ENCODE measurements around the gene TBC1D5.

TBC1D5 gene

DNA sequence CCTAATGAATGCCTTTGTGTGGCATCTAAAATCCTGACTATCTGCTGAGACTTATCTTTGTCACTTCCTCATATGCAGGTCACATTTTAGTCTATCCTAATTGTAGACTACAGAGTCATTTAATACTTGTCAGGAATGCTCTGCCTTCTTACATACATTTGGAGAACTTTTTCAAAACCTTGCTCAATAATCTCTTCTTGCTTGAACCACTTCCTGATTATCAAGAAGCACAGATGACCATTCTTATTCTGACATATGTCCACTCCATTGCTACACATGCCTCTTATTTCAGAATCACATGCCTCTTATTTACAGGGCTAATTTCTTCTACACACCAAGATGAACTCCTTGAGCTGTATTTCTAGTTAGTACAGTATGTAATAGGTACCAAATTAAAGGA, 400.3 kb downstream of the TBC1D5 start:
- no peak overlapping the region for H3K4me3 ChIP-seq (ENCODE audit: low read depth, low read length)
- TF ChIP-seq, protein P1, sequence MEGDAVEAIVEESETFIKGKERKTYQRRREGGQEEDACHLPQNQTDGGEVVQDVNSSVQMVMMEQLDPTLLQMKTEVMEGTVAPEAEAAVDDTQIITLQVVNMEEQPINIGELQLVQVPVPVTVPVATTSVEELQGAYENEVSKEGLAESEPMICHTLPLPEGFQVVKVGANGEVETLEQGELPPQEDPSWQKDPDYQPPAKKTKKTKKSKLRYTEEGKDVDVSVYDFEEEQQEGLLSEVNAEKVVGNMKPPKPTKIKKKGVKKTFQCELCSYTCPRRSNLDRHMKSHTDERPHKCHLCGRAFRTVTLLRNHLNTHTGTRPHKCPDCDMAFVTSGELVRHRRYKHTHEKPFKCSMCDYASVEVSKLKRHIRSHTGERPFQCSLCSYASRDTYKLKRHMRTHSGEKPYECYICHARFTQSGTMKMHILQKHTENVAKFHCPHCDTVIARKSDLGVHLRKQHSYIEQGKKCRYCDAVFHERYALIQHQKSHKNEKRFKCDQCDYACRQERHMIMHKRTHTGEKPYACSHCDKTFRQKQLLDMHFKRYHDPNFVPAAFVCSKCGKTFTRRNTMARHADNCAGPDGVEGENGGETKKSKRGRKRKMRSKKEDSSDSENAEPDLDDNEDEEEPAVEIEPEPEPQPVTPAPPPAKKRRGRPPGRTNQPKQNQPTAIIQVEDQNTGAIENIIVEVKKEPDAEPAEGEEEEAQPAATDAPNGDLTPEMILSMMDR (IDR thresholded peaks at IDR 0.05; ENCODE audit: borderline replicate concordance, insufficient read depth, low read depth, low read length), result no peak

DNA sequence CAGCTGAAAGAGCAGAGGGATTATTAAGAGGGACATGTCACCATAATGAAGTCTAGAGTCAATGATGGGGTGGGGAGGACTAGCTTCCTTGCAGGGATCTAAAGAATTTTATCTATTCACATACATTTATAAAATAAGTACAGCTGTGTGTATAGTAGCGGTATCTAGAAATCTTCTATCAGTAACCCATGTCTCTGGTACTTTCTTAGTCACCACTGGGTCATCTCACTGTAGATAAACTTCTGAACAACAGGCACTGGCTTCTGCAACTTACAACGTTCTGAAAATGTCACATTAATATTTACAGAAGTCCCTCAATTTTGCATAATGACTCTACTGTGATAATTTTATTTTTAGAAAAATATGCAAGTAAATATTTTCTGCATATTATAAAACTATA, 401.7 kb downstream of the TBC1D5 start:
- TF ChIP-seq, protein P1 (IDR thresholded peaks at IDR 0.05; ENCODE audit: borderline replicate concordance, insufficient read depth, low read depth, low read length), result no peak
- no peak overlapping the region for H3K4me3 ChIP-seq (ENCODE audit: low read depth, low read length)

DNA sequence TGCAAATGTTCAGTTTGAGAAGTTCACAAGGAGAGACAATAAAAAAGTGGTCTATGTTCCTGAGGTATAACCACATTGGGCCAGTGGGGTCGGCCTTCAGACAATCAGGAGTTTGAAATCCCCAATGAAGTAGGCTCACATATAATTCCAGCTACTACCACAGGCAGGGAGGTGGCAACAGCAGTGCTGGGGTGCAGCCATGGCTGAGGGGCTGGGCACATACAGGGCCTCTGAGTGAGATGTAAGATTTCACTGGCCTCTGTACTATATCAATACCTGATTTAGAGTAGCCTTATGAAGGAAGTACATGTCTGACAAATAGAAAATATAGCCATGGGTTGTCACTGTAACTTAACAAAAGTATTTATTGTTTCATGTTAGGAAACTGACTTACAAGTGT, 402.2 kb downstream of the TBC1D5 start:
- TF ChIP-seq, protein P1 (IDR thresholded peaks at IDR 0.05; ENCODE audit: borderline replicate concordance, insufficient read depth, low read depth, low read length), result no peak

DNA sequence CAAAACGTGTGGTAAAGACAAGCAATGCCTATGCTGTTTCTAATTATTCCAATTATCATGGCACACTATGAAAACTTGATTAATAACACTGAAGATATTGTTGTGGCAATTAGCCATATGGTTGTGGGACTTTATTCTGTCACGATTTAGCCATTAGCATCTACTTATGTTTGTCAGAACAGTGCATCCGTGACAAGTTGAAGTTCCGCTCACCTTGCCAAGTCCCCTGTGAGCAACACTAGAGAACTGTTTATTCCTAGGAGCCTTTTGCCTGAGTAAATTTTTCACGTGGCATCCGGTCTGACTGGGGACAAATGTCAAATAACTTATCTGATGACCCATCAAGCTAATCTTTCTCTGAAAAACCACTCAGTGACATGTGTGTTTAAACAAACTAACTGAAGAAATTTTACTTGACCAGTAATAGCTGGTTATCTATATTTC, 403.3 kb downstream of the TBC1D5 start:
- H3K4me3 ChIP-seq (ENCODE audit: low read depth, low read length), result no peak overlapping the region
- TF ChIP-seq, protein P1 (IDR thresholded peaks at IDR 0.05; ENCODE audit: borderline replicate concordance, insufficient read depth, low read depth, low read length), result no peak

More for the DNA sequence above, 402.2 kb downstream of the TBC1D5 start:
- H3K4me3 ChIP-seq (ENCODE audit: low read depth, low read length), result no peak overlapping the region

DNA sequence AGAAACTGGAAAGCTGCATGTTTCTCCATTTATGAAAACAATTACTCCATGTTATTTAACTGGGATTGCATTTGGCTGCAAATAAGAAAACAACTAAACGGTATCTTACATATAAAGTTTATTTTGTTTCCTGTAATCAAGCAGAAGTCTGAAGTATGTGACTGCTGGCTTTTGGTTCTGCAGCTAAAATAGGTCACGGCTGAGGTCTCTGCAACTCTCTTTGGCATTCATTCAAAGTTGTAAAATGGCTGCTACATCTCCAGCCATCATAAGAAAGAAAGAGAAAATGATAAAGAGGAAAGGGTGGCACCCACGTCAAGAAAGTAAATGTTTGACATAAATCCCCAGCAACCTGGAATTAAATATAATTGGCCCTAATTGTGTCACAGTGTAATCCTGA, 406.1 kb downstream of the TBC1D5 start:
- H3K4me3 ChIP-seq (ENCODE audit: low read depth, low read length), result no peak overlapping the region
- TF ChIP-seq, protein P1 (IDR thresholded peaks at IDR 0.05; ENCODE audit: borderline replicate concordance, insufficient read depth, low read depth, low read length), result no peak

DNA sequence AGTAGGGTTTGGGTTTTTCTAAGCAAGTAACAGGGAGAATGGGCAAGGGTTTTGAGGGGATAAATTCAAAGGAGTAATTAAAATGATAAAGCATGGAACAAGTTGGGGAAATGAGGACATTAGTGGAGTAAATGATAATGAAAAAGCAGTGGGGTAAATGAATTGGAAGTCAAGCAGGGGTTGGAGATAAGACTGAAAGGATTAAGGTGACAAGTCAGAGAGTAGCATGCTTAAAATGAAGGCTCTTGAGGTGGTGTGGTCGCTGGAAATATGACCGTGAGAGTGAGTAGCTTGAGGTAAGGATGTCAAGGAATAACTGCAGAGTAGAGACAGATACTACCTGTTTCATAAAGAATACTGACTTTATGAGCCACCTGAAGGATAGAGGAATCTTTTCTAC, 408.5 kb downstream of the TBC1D5 start:
- H3K4me3 ChIP-seq (ENCODE audit: low read depth, low read length), result no peak overlapping the region
- TF ChIP-seq, protein P1 (IDR thresholded peaks at IDR 0.05; ENCODE audit: borderline replicate concordance, insufficient read depth, low read depth, low read length), result no peak

DNA sequence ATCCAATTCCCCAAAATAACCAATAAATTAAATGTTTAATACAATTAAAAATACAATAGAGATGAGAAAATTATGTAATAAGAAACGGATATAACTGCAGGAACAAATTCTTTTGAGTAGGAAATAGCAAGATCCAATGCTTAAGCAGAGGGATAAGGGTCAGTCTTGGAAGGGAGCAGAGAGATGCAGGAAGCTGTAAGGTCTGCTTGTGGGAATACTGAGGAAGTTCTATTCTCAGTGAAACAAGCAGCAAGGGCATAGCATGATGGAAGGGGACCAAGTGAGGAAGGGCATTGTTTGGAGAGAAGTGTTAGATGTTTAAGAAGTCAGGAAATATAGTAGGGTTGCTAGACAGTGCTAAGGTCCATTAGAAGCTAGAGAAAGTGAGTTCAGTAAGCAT, 409.0 kb downstream of the TBC1D5 start:
- no peak overlapping the region for H3K4me3 ChIP-seq (ENCODE audit: low read depth, low read length)
- TF ChIP-seq, protein P1 (IDR thresholded peaks at IDR 0.05; ENCODE audit: borderline replicate concordance, insufficient read depth, low read depth, low read length), result no peak

Data from GM12875 (cell line).